K562 (cell line): Measurements from ENCODE around the gene LTBP1. TPM values are rescaled to one million over a fixed set of nuclear protein-coding genes. Genes with fewer than 3 reads are reported as not detected.

Experiments used
- ARID4B ChIP-seq: sonication (generic); formaldehyde crosslinking; IDR thresholded peaks from 2 replicates; pipeline ENCODE4 v1.8.0; 2022; ENCODE audit warnings: mild to moderate bottlenecking, missing genetic modification reagents
- CHAMP1 ChIP-seq: fragments of 450-650 bp; IDR thresholded peaks from 2 replicates; pipeline ENCODE4 v1.6.1; 2016; ENCODE audit warnings: mild to moderate bottlenecking
- CXXC5 ChIP-seq: fragments of 250-450 bp; sonication (Bioruptor Pico); IDR thresholded peaks from 2 replicates; pipeline ENCODE4 v1.8.0; 2022; ENCODE audit warnings: inconsistent platforms, mild to moderate bottlenecking, moderate library complexity
- E2F1 ChIP-seq: sonication (generic); formaldehyde crosslinking; IDR thresholded peaks from 2 replicates; pipeline ENCODE4 v1.8.1; 2023; ENCODE audit warnings: mild to moderate bottlenecking, missing genetic modification reagents, moderate library complexity
- EP400 ChIP-seq: fragments of 450-650 bp; IDR thresholded peaks from 2 replicates; pipeline ENCODE4 v1.6.1; 2017; ENCODE audit warnings: antibody characterized with exemption, mild to moderate bottlenecking, moderate library complexity
- ERF ChIP-seq: fragments of 450-650 bp; formaldehyde crosslinking; IDR thresholded peaks from 2 replicates; pipeline ENCODE4 v1.4.0; 2020; ENCODE audit warnings: mild to moderate bottlenecking, mixed read lengths
- HNRNPL ChIP-seq: fragments of 200-400 bp; formaldehyde crosslinking; IDR thresholded peaks from 2 replicates; pipeline ENCODE4 v1.6.1; 2017; ENCODE audit warnings: low read depth, mild to moderate bottlenecking, low read length
- PHF21A ChIP-seq: fragments of 450-650 bp; IDR thresholded peaks from 2 replicates; pipeline ENCODE4 v1.6.1; 2017; ENCODE audit warnings: low read depth, borderline replicate concordance
- PURB ChIP-seq: sonication (generic); formaldehyde crosslinking; IDR thresholded peaks from 2 replicates; pipeline ENCODE4 v1.9.0; 2021; ENCODE audit warnings: low read depth, mild to moderate bottlenecking, missing genetic modification reagents
- STAG1 ChIP-seq: sonication (generic); formaldehyde crosslinking; IDR thresholded peaks from 2 replicates; pipeline ENCODE4 v1.5.0; 2020; ENCODE audit warnings: missing genetic modification reagents, borderline replicate concordance
- TCF7L2 ChIP-seq: fragments of 150-350 bp; IDR thresholded peaks from 2 replicates; pipeline ENCODE4 v1.6.1; 2016; ENCODE audit warnings: low read depth, mild to moderate bottlenecking, low read length, moderate library complexity
- TRIM25 ChIP-seq: fragments of 450-650 bp; IDR thresholded peaks from 2 replicates; pipeline ENCODE4 v1.7.0; 2016; ENCODE audit warnings: borderline replicate concordance
- ZBTB1 ChIP-seq: sonication (generic); formaldehyde crosslinking; IDR thresholded peaks from 2 replicates; pipeline ENCODE4 v1.8.1; 2023; ENCODE audit warnings: missing genetic modification reagents, low read depth, mild to moderate bottlenecking, borderline replicate concordance
- ZNF764 ChIP-seq: fragments of 250-450 bp; sonication (Bioruptor Pico); IDR thresholded peaks from 2 replicates; pipeline ENCODE4 v1.4.0; 2020; ENCODE audit warnings: low read depth, mild to moderate bottlenecking, moderate library complexity
- polyA plus RNA-seq, 8 experiments: library from polyadenylated mRNA; depleted of rRNA in 4 of 8; stranded (reverse) in 5 of 8; unstranded in 3 of 8; fragments of >200 nt; fragmentation: Nextera tagmentation in 2 of 8; fragmentation: Illumina TruSeq in 1 of 8; extraction: Ambion mirVana in 2 of 8; extraction: Trizol in 1 of 8; gene quantifications; 2 replicates each; pipeline versions ENCODE4 v1.2.1 to v1.2.3, GENCODE V29; 2011 to 2014; ENCODE audit warnings: inconsistent platforms in 1 of 8, missing spikeins in 1 of 8
- total RNA-seq, 7 experiments: library from RNA; depleted of rRNA in 6 of 7; stranded (reverse); fragments of >200 nt in 6 of 7; fragmentation: Illumina TruSeq in 2 of 7; extraction: Trizol in 2 of 7; gene quantifications; 2 replicates each; pipeline versions ENCODE4 v1.2.1 to v1.2.3, GENCODE V29; 2011 to 2021; ENCODE audit warnings: low replicate concordance in 1 of 7

LTBP1 gene
- total and polyA plus RNA-seq, 9 of the 15 experiments (the other 6 are each of a cell fraction or from before 2014, with no cell fraction given) = 3.6 to 16.4 (median 8.5) TPM

GRCh38 chr2:33108483-33109443, 162.0 kb downstream of the LTBP1 start (continued):
- TF ChIP-seq ARID4B (CRISPR knock-in tag) = no peak
- peak; percentile 82 for TF ChIP-seq CXXC5
- TF ChIP-seq PHF21A = no peak
- TF ChIP-seq ZNF764 (CRISPR knock-in tag) = no peak
- peak; percentile 25; the same call in 1 of the 2 replicates for TF ChIP-seq E2F1
- no peak for TF ChIP-seq ERF (CRISPR knock-in tag)
- TF ChIP-seq ZBTB1 (CRISPR knock-in tag) = no peak
- TF ChIP-seq PURB (CRISPR knock-in tag) = no peak
- peak; percentile 85; the same call in 1 of the 2 replicates for TF ChIP-seq CHAMP1
- no peak for TF ChIP-seq TRIM25
- TF ChIP-seq TCF7L2 = no peak
- peak; percentile 69 for TF ChIP-seq EP400
- TF ChIP-seq HNRNPL = no peak
- TF ChIP-seq STAG1 (CRISPR knock-in tag) = no peak
